GM18909 (cell line): ENCODE measurements around the gene STON1.
"Not testable (repeated sequence)": the region's sequence is repeated elsewhere in the genome, so short reads cannot be mapped to it uniquely, and the experiment has no call there.

Experiments used
- ATAC-seq: cut with Tn5 transposase; IDR thresholded peaks from one replicate; pipeline ENCODE4 v1.9.1; 2021; ENCODE audit warnings: mild to moderate bottlenecking; ENCODE audit not compliant: unreplicated experiment, poor library complexity

STON1 gene

GRCh38 chr2:48566592-48567310 lies 36.8 kb downstream of the STON1 start:
- no peak for ATAC-seq

GRCh38 chr2:48567671-48568070 lies 37.7 kb downstream of the STON1 start:
- no peak for ATAC-seq

GRCh38 chr2:48568547-48568946 lies 38.6 kb downstream of the STON1 start:
- ATAC-seq, result no peak

- no peak for ATAC-seq
Observed at GRCh38 chr2:48569433-48569832, 39.5 kb downstream of the STON1 start.

- ATAC-seq, result no peak
Observed at GRCh38 chr2:48572816-48573215, 42.9 kb downstream of the STON1 start.

- no peak for ATAC-seq
Observed at GRCh38 chr2:48574353-48575287, 44.7 kb downstream of the STON1 start.

- ATAC-seq, result no peak
Observed at GRCh38 chr2:48578313-48578712, 48.4 kb downstream of the STON1 start.

- no peak for ATAC-seq
Observed at GRCh38 chr2:48583961-48584360, 54.0 kb downstream of the STON1 start.

- ATAC-seq, result no peak
Observed at GRCh38 chr2:48584551-48584950, 54.6 kb downstream of the STON1 start.

- ATAC-seq, result no peak
Observed at GRCh38 chr2:48586433-48586832, 56.5 kb downstream of the STON1 start.

GRCh38 chr2:48587560-48587959 lies 57.6 kb downstream of the STON1 start:
- ATAC-seq, result no peak

GRCh38 chr2:48587961-48588360 lies 58.0 kb downstream of the STON1 start:
- ATAC-seq, result no peak

- ATAC-seq, result no peak
Observed at GRCh38 chr2:48588745-48589144, 58.8 kb downstream of the STON1 start.

GRCh38 chr2:48589170-48589767 lies 59.3 kb downstream of the STON1 start:
- ATAC-seq, result no peak

- no peak for ATAC-seq
Observed at GRCh38 chr2:48590017-48590416, 60.1 kb downstream of the STON1 start.

- ATAC-seq, result no peak
Observed at GRCh38 chr2:48592067-48592466, 62.1 kb downstream of the STON1 start.

GRCh38 chr2:48596751-48597150 lies 66.8 kb downstream of the STON1 start:
- ATAC-seq, result not testable (repeated sequence)

- no peak for ATAC-seq
Observed at GRCh38 chr2:48597492-48597891, 67.5 kb downstream of the STON1 start.

GRCh38 chr2:48600204-48600813 lies 70.4 kb downstream of the STON1 start:
- peak; percentile 43 for ATAC-seq

- no peak for ATAC-seq
Observed at GRCh38 chr2:48600917-48601316, 71.0 kb downstream of the STON1 start.

- ATAC-seq, result no peak
Observed at GRCh38 chr2:48601349-48601748, 71.4 kb downstream of the STON1 start.
